Measurements from ENCODE around the gene USP22. TPM values are rescaled to one million over a fixed set of nuclear protein-coding genes. Genes with fewer than 3 reads are reported as not detected.

Gene USP22
- total RNA-seq, 1 experiment from 2014 or later = 157 TPM

GRCh38 chr17:21078016-21078780 lies 35.4 kb upstream of the USP22 start:
- Mint-ChIP-seq H3K4me3 (ENCODE audit: unreplicated experiment) (no peak overlapping the region), H3K4me1 (ENCODE audit: insufficient read depth, unreplicated experiment) (peaks cover 6% of the 10 kb centered on the region), H3K27ac (ENCODE audit: low read depth, unreplicated experiment) (no peak overlapping the region), H3K9me3 (ENCODE audit: unreplicated experiment) (no peaks in the 10 kb centered on the region), H3K27me3 (ENCODE audit: insufficient read depth, unreplicated experiment) (peaks cover 22% of the 10 kb centered on the region), H3K36me3 (ENCODE audit: insufficient read depth, unreplicated experiment) (peaks cover 4% of the 10 kb centered on the region)
- no TSS peak for BruUV-seq (replicated peaks)
- intact Hi-C loops (cut with micrococcal nuclease) = no loop called here
- ChIA-PET CTCF (interaction anchor here (0.6 to 1.2 kb wide), 3 partner anchors 21 to 43 kb away, joined by 3 to 5 read pairs (median 3); no protein-coding TSS in a partner anchor), POLR2A (no interaction called here)
- TF ChIP-seq CTCF (IDR thresholded peaks at IDR 0.05; ENCODE audit: unreplicated experiment) = no peak
- DNase-seq (ENCODE audit: unreplicated experiment) = no peak

- intact Hi-C loops (cut with micrococcal nuclease) = no loop called here
- H3K27me3 Mint-ChIP-seq (ENCODE audit: insufficient read depth, unreplicated experiment) = peaks cover 22% of the 10 kb centered on the region
- no peak overlapping the region for H3K27ac Mint-ChIP-seq (ENCODE audit: low read depth, unreplicated experiment)
- no peak overlapping the region for H3K4me3 Mint-ChIP-seq (ENCODE audit: unreplicated experiment)
- BruUV-seq (replicated peaks) = no TSS peak
- H3K9me3 Mint-ChIP-seq (ENCODE audit: unreplicated experiment) = no peaks in the 10 kb centered on the region
- H3K36me3 Mint-ChIP-seq (ENCODE audit: insufficient read depth, unreplicated experiment) = peaks cover 4% of the 10 kb centered on the region
- TF ChIP-seq CTCF (IDR thresholded peaks at IDR 0.05; ENCODE audit: unreplicated experiment) = no peak
- POLR2A ChIA-PET = no interaction called here
- DNase-seq (ENCODE audit: unreplicated experiment) = no peak
- peaks cover 6% of the 10 kb centered on the region for H3K4me1 Mint-ChIP-seq (ENCODE audit: insufficient read depth, unreplicated experiment)
- CTCF ChIA-PET = interaction anchor here (1.2 kb wide), 1 partner anchor 42 kb away, joined by 5 read pairs; no protein-coding TSS in a partner anchor
Observed at GRCh38 chr17:21077281-21077680, 34.5 kb upstream of the USP22 start.

- no peak for TF ChIP-seq CTCF (IDR thresholded peaks at IDR 0.05; ENCODE audit: unreplicated experiment)
- no peak overlapping the region for H3K27ac Mint-ChIP-seq (ENCODE audit: low read depth, unreplicated experiment)
- ChIA-PET POLR2A (no interaction called here), CTCF (no interaction called here)
- peaks cover 4% of the 10 kb centered on the region for H3K36me3 Mint-ChIP-seq (ENCODE audit: insufficient read depth, unreplicated experiment)
- peaks cover 22% of the 10 kb centered on the region for H3K27me3 Mint-ChIP-seq (ENCODE audit: insufficient read depth, unreplicated experiment)
- H3K9me3 Mint-ChIP-seq (ENCODE audit: unreplicated experiment) = no peaks in the 10 kb centered on the region
- intact Hi-C loops (cut with micrococcal nuclease) = no loop called here
- peaks cover 6% of the 10 kb centered on the region for H3K4me1 Mint-ChIP-seq (ENCODE audit: insufficient read depth, unreplicated experiment)
- no peak overlapping the region for H3K4me3 Mint-ChIP-seq (ENCODE audit: unreplicated experiment)
- no peak for DNase-seq (ENCODE audit: unreplicated experiment)
- BruUV-seq (replicated peaks) = no TSS peak
Observed at GRCh38 chr17:21076242-21076641, 33.4 kb upstream of the USP22 start.

GRCh38 chr17:21075739-21076085 lies 32.9 kb upstream of the USP22 start:
- TF ChIP-seq CTCF (IDR thresholded peaks at IDR 0.05; ENCODE audit: unreplicated experiment) = no peak
- intact Hi-C loops (cut with micrococcal nuclease) = no loop called here
- DNase-seq (ENCODE audit: unreplicated experiment) = no peak
- Mint-ChIP-seq H3K27me3 (ENCODE audit: insufficient read depth, unreplicated experiment) (peaks cover 22% of the 10 kb centered on the region), H3K9me3 (ENCODE audit: unreplicated experiment) (no peaks in the 10 kb centered on the region), H3K4me3 (ENCODE audit: unreplicated experiment) (no peak overlapping the region), H3K27ac (ENCODE audit: low read depth, unreplicated experiment) (no peak overlapping the region), H3K4me1 (ENCODE audit: insufficient read depth, unreplicated experiment) (peaks cover 6% of the 10 kb centered on the region), H3K36me3 (ENCODE audit: insufficient read depth, unreplicated experiment) (peaks cover 4% of the 10 kb centered on the region)
- ChIA-PET CTCF (interaction anchor here (0.8 kb wide), 1 partner anchor 32 kb away, joined by 3 read pairs; the partner anchor contains the start of gene USP22), POLR2A (no interaction called here)
- BruUV-seq (replicated peaks) = no TSS peak

All from MCF 10A (cell line).